SU-DHL-6 (cell line): Measurements from ENCODE around the gene ARG1.

ENCODE experiments used
- H2AFZ ChIP-seq: fragments of 200-600 bp; sonication (generic); 2 replicates; pipeline ENCODE4 v1.6.1; 2014; ENCODE audit warnings: low read depth, mild to moderate bottlenecking, moderate library complexity, mixed read lengths, antibody characterized with exemption, low read length; ENCODE audit not compliant: severe bottlenecking
- H3F3A ChIP-seq: fragments of 200-600 bp; shearing (Covaris generic); 2 replicates; pipeline ENCODE4 v1.6.0; 2016; ENCODE audit warnings: antibody characterized with exemption, mild to moderate bottlenecking; ENCODE audit not compliant: insufficient read depth
- H3K27ac ChIP-seq: fragments of 200-600 bp; sonication (generic); 2 replicates; pipeline ENCODE4 v1.5.1; 2016; ENCODE audit warnings: low read depth, mild to moderate bottlenecking, low read length, moderate library complexity, mixed read lengths
- H3K27me3 ChIP-seq: fragments of 200-600 bp; sonication (generic), shearing (Covaris generic); 2 replicates; pipeline ENCODE4 v1.6.0; 2014; ENCODE audit warnings: mild to moderate bottlenecking, low read length
- H3K36me3 ChIP-seq: fragments of 200-600 bp; sonication (generic); 2 replicates; pipeline ENCODE4 v1.6.1; 2014; ENCODE audit warnings: mild to moderate bottlenecking, low read length, mixed read lengths
- H3K4me2 ChIP-seq: fragments of 300-600, 200-600 bp; shearing (Covaris generic), sonication (generic); 2 replicates; pipeline ENCODE4 v1.6.0; 2014; ENCODE audit warnings: low read length, low read depth, mild to moderate bottlenecking; ENCODE audit not compliant: poor library complexity, severe bottlenecking
- H3K4me3 ChIP-seq: fragments of 200-600 bp; sonication (generic); 2 replicates; pipeline ENCODE4 v1.5.1; 2014; ENCODE audit warnings: antibody characterized with exemption, low read length, mild to moderate bottlenecking, mixed read lengths; ENCODE audit not compliant: insufficient read depth, poor library complexity, severe bottlenecking
- H3K79me2 ChIP-seq: fragments of 200-600 bp; sonication (generic); 2 replicates; pipeline ENCODE4 v1.6.1; 2014; ENCODE audit warnings: mild to moderate bottlenecking, low read length, moderate library complexity; ENCODE audit not compliant: insufficient read depth
- H3K9ac ChIP-seq: fragments of 200-600 bp; sonication (generic); 2 replicates; pipeline ENCODE4 v1.7.0; 2014; ENCODE audit warnings: mild to moderate bottlenecking, low read length
- H3K9me2 ChIP-seq: fragments of 200-600 bp; sonication (generic); replicated peaks from 2 replicates; pipeline ENCODE4 v1.6.1; 2014; ENCODE audit warnings: low read length; ENCODE audit not compliant: insufficient read depth
- H3K9me3 ChIP-seq: fragments of 200-600 bp; sonication (generic); 2 replicates; pipeline ENCODE4 v1.6.1; 2014; ENCODE audit warnings: low read length, mixed read lengths; ENCODE audit not compliant: insufficient read depth
- H4K20me1 ChIP-seq: fragments of 200-600 bp; sonication (generic); 2 replicates; pipeline ENCODE4 v1.6.1; 2014; ENCODE audit warnings: low read depth, mild to moderate bottlenecking, antibody characterized with exemption, low read length, moderate library complexity, mixed read lengths
- CTCF ChIP-seq: fragments of 200-600 bp; sonication (generic); IDR thresholded peaks from one replicate; pipeline ENCODE4 v1.5.1; 2017; ENCODE audit warnings: antibody characterized with exemption, mild to moderate bottlenecking, low read length, moderate library complexity; ENCODE audit not compliant: insufficient read depth, poor library complexity, severe bottlenecking
- EZH2phosphoT487 ChIP-seq: fragments of 200-600 bp; sonication (generic), shearing (Covaris generic); conservative IDR thresholded peaks from 2 replicates; pipeline ENCODE4 v1.6.1; 2018; ENCODE audit warnings: mild to moderate bottlenecking, antibody characterized with exemption, low read length, moderate library complexity, mixed read lengths

Gene ARG1

GRCh38 chr6:131627724-131628682, 55.0 kb downstream of the ARG1 start, which contains the start of gene MED23:
TSS of gene MED23 (minus strand) at chr6:131628242. CDS start at chr6:131628049, 193 bp downstream.
- no peak for TF ChIP-seq EZH2phosphoT487
- peak; percentile 97 for TF ChIP-seq CTCF
- Histone ChIP-seq H3K9me2 (no peaks in the 10 kb centered on the region), H3F3A (no peaks in the 10 kb centered on the region), H3K9ac (peak within 1 kb of the TSS; percentile 88), H3K36me3 (peaks cover 30% of the 10 kb centered on the region; the same call in 1 of the 2 replicates), H3K79me2 (peaks cover 26% of the 10 kb centered on the region), H2AFZ (peak within 1 kb of the TSS; percentile 94), H3K9me3 (no peaks in the 10 kb centered on the region), H3K27me3 (no peaks in the 10 kb centered on the region), H3K4me2 (peak within 1 kb of the TSS; percentile 97), H3K4me3 (peak within 1 kb of the TSS; percentile 100), H3K27ac (peak within 1 kb of the TSS; percentile 36; the same call in 1 of the 2 replicates), H4K20me1 (no peaks in the 10 kb centered on the region)

- peaks cover 23% of the 10 kb centered on the region; the same call in 1 of the 2 replicates for H3K36me3 ChIP-seq
Observed at GRCh38 chr6:131628726-131629125, 55.7 kb downstream of the ARG1 start.

DNA sequence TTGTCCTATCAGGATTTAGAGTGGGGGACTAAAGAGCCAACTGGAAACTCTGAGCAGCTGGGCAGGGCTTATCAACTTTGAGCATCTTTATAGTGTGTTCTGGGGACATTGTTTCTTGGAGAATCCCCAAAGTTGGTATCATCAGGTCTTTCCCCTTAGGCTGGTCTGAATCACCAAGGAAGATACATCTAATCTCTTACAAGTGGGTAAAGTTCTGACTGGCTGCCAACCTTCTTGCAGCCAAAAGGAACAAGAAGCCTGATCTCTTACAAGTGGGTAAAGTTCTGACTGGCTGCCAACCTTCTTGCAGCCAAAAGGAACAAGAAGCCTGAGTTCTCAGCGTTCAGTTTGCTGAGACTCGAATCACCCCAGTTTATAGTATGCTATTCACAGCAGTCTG, 56.6 kb downstream of the ARG1 start:
- Histone ChIP-seq H4K20me1 (no peaks in the 10 kb centered on the region), H3K9ac (no peak overlapping the region), H3K27me3 (no peaks in the 10 kb centered on the region), H3K36me3 (peaks cover 14% of the 10 kb centered on the region; the same call in 1 of the 2 replicates), H3F3A (no peaks in the 10 kb centered on the region), H3K79me2 (peaks cover 26% of the 10 kb centered on the region), H3K9me3 (no peaks in the 10 kb centered on the region), H3K27ac (no peak overlapping the region), H2AFZ (no peak overlapping the region), H3K9me2 (no peaks in the 10 kb centered on the region), H3K4me2 (no peak overlapping the region), H3K4me3 (no peak overlapping the region)
- TF ChIP-seq EZH2phosphoT487 (no peak), CTCF (no peak)

More at GRCh38 chr6:131628726-131629125, 55.7 kb downstream of the ARG1 start:
- H3K27ac ChIP-seq = no peak overlapping the region
- peaks cover 26% of the 10 kb centered on the region for H3K79me2 ChIP-seq
- H3K9me2 ChIP-seq = no peaks in the 10 kb centered on the region
- H3K4me3 ChIP-seq = peak overlapping the region; percentile 47
- H3F3A ChIP-seq = no peaks in the 10 kb centered on the region
- no peaks in the 10 kb centered on the region for H3K9me3 ChIP-seq
- TF ChIP-seq CTCF (no peak), EZH2phosphoT487 (no peak)
- peak overlapping the region; percentile 94 for H2AFZ ChIP-seq
- peak overlapping the region; percentile 88 for H3K9ac ChIP-seq
- peak overlapping the region; percentile 70 for H3K4me2 ChIP-seq
- H4K20me1 ChIP-seq = no peaks in the 10 kb centered on the region
- no peaks in the 10 kb centered on the region for H3K27me3 ChIP-seq
